NCI-H2029 treated with DMSO at 0.1 percent for 48 hours (cell line): ENCODE measurements around the gene IFT52.
"Not testable (repeated sequence)": the region's sequence is repeated elsewhere in the genome, so short reads cannot be mapped to it uniquely, and the experiment has no call there.

ENCODE experiments used
- DNase-seq: peaks from one replicate; lab custom pipeline; 2025; lab: John Stamatoyannopoulos, UW

The IFT52 gene

GRCh38 chr20:43568706-43569105 is 22.0 kb upstream of the IFT52 start:
- DNase-seq, result no peak

GRCh38 chr20:43569282-43569681 is 21.5 kb upstream of the IFT52 start:
- DNase-seq, result no peak

- DNase-seq, result no peak
Observed at GRCh38 chr20:43570496-43570895, 20.2 kb upstream of the IFT52 start.

GRCh38 chr20:43571310-43571709 is 19.4 kb upstream of the IFT52 start:
- DNase-seq, result no peak

- DNase-seq, result no peak
Observed at GRCh38 chr20:43571771-43572170, 19.0 kb upstream of the IFT52 start.

- DNase-seq, result no peak
Observed at GRCh38 chr20:43572891-43573290, 17.8 kb upstream of the IFT52 start.

- no peak for DNase-seq
Observed at GRCh38 chr20:43576108-43576507, 14.6 kb upstream of the IFT52 start.

- DNase-seq, result no peak
Observed at GRCh38 chr20:43579861-43580793, 10.6 kb upstream of the IFT52 start.

GRCh38 chr20:43583133-43583864 is 7.4 kb upstream of the IFT52 start:
- DNase-seq, result no peak

- no peak for DNase-seq
Observed at GRCh38 chr20:43583982-43584432, 6.7 kb upstream of the IFT52 start.

- no peak for DNase-seq
Observed at GRCh38 chr20:43584448-43585136, 6.1 kb upstream of the IFT52 start.

GRCh38 chr20:43586641-43587040 is 4.1 kb upstream of the IFT52 start:
- DNase-seq, result no peak

- DNase-seq, result not testable (repeated sequence)
Observed at GRCh38 chr20:43588526-43588925, 2.2 kb upstream of the IFT52 start.

GRCh38 chr20:43590036-43590391 is 723 bp upstream of the IFT52 start:
- no peak for DNase-seq

- DNase-seq, result not testable (repeated sequence)
Observed at GRCh38 chr20:43601960-43602359, 11.2 kb downstream of the IFT52 start.

GRCh38 chr20:43603124-43603523 is 12.4 kb downstream of the IFT52 start:
- no peak for DNase-seq

GRCh38 chr20:43605715-43606114 is 15.0 kb downstream of the IFT52 start:
- no peak for DNase-seq

GRCh38 chr20:43607278-43607677 is 16.5 kb downstream of the IFT52 start:
- not testable (repeated sequence) for DNase-seq

GRCh38 chr20:43631598-43631997 is 40.9 kb downstream of the IFT52 start:
- no peak for DNase-seq

- no peak for DNase-seq
Observed at GRCh38 chr20:43636429-43636828, 45.7 kb downstream of the IFT52 start.

GRCh38 chr20:43642548-43642947 is 51.8 kb downstream of the IFT52 start:
- DNase-seq, result no peak

GRCh38 chr20:43650997-43651525 is 60.3 kb downstream of the IFT52 start:
- no peak for DNase-seq
